ENCODE results near the gene AKNA. TPM values are rescaled to one million over a fixed set of nuclear protein-coding genes. Genes with fewer than 3 reads are reported as not detected.

The AKNA gene
- total RNA-seq, 1 experiment from 2014 or later = 29.3 TPM

GRCh38 chr9:114304416-114305188, 83.2 kb downstream of the AKNA start:
- peak; percentile 1 for DNase-seq (ENCODE audit: low spot score)

DNA sequence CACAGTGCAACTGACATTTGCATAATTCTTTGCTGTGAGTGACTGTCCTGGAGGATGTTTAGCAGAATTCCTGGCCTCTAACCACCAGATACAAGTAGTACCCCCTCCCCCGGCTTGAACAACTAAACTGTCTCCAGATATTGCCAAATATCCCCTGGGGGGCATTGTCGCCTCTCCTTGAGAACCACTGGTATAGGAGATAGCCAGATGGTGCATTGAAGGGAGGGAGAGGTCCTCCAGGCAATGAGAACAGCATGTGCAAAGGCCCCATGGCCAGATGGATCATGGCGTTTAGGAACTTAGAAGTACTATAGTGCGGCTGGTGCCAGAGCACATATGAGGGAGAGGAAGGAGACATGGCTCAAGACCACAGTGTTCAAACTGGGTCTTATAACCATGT, 83.8 kb downstream of the AKNA start:
- POLR2A ChIA-PET = no interaction called here
- no peak for TF ChIP-seq E2F1 (CRISPR knock-in tag; IDR thresholded peaks at IDR 0.05)
- TF ChIP-seq, protein P1, sequence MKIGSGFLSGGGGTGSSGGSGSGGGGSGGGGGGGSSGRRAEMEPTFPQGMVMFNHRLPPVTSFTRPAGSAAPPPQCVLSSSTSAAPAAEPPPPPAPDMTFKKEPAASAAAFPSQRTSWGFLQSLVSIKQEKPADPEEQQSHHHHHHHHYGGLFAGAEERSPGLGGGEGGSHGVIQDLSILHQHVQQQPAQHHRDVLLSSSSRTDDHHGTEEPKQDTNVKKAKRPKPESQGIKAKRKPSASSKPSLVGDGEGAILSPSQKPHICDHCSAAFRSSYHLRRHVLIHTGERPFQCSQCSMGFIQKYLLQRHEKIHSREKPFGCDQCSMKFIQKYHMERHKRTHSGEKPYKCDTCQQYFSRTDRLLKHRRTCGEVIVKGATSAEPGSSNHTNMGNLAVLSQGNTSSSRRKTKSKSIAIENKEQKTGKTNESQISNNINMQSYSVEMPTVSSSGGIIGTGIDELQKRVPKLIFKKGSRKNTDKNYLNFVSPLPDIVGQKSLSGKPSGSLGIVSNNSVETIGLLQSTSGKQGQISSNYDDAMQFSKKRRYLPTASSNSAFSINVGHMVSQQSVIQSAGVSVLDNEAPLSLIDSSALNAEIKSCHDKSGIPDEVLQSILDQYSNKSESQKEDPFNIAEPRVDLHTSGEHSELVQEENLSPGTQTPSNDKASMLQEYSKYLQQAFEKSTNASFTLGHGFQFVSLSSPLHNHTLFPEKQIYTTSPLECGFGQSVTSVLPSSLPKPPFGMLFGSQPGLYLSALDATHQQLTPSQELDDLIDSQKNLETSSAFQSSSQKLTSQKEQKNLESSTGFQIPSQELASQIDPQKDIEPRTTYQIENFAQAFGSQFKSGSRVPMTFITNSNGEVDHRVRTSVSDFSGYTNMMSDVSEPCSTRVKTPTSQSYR (CRISPR knock-in tag; IDR thresholded peaks at IDR 0.05) = no peak
- TF ChIP-seq, protein P2, sequence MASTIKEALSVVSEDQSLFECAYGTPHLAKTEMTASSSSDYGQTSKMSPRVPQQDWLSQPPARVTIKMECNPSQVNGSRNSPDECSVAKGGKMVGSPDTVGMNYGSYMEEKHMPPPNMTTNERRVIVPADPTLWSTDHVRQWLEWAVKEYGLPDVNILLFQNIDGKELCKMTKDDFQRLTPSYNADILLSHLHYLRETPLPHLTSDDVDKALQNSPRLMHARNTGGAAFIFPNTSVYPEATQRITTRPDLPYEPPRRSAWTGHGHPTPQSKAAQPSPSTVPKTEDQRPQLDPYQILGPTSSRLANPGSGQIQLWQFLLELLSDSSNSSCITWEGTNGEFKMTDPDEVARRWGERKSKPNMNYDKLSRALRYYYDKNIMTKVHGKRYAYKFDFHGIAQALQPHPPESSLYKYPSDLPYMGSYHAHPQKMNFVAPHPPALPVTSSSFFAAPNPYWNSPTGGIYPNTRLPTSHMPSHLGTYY (CRISPR knock-in tag; IDR thresholded peaks at IDR 0.05) = no peak
- TF ChIP-seq ZNF219 (CRISPR knock-in tag; IDR thresholded peaks at IDR 0.05; ENCODE audit: borderline replicate concordance) = no peak
- no peak for TF ChIP-seq GABPB1 (CRISPR knock-in tag; IDR thresholded peaks at IDR 0.05)
- TF ChIP-seq FOXJ3 (CRISPR knock-in tag; IDR thresholded peaks at IDR 0.05; ENCODE audit: borderline replicate concordance) = no peak
- no peak for TF ChIP-seq NR3C1 (CRISPR knock-in tag; conservative IDR thresholded peaks at IDR 0.05; ENCODE audit: low read depth)
- no peak for TF ChIP-seq ZNF232 (CRISPR knock-in tag; IDR thresholded peaks at IDR 0.05)
- Mint-ChIP-seq H3K9me3 (no peaks in the 10 kb centered on the region), H3K27me3 (ENCODE audit: low read depth) (no peaks in the 10 kb centered on the region), H3K36me3 (peaks cover 12% of the 10 kb centered on the region), H3K27ac (0 out of 2 replicates have a peak overlapping the region, but pooled peaks have one; percentile 55), H3K4me3 (no peak overlapping the region), H3K4me1 (0 out of 2 replicates have a peak, but pooled peaks cover 3% of the 10 kb centered on the region)
- CTCF ChIA-PET = no interaction called here
- no peak for ATAC-seq
- peak; percentile 5 for DNase-seq (ENCODE audit: low spot score)

More at GRCh38 chr9:114304416-114305188, 83.2 kb downstream of the AKNA start:
- TF ChIP-seq MLX (CRISPR knock-in tag; IDR thresholded peaks at IDR 0.05) (no peak), TCF7 (CRISPR knock-in tag; IDR thresholded peaks at IDR 0.05; ENCODE audit: low read depth) (no peak), FOXJ3 (CRISPR knock-in tag; IDR thresholded peaks at IDR 0.05; ENCODE audit: borderline replicate concordance) (no peak), SMAD4 (CRISPR knock-in tag; IDR thresholded peaks at IDR 0.05) (no peak)
- Mint-ChIP-seq H3K27ac (0 out of 2 replicates have a peak overlapping the region, but pooled peaks have one; percentile 55), H3K27me3 (ENCODE audit: low read depth) (no peaks in the 10 kb centered on the region), H3K4me1 (0 out of 2 replicates have a peak, but pooled peaks cover 3% of the 10 kb centered on the region), H3K9me3 (no peaks in the 10 kb centered on the region), H3K4me3 (no peak overlapping the region), H3K36me3 (peaks cover 12% of the 10 kb centered on the region)
- ATAC-seq = no peak
- ChIA-PET POLR2A (no interaction called here), CTCF (interaction anchor here (0.6 to 0.9 kb wide), 2 partner anchors 112 to 461 kb away, joined by 3 read pairs; no protein-coding TSS in a partner anchor)

DNA sequence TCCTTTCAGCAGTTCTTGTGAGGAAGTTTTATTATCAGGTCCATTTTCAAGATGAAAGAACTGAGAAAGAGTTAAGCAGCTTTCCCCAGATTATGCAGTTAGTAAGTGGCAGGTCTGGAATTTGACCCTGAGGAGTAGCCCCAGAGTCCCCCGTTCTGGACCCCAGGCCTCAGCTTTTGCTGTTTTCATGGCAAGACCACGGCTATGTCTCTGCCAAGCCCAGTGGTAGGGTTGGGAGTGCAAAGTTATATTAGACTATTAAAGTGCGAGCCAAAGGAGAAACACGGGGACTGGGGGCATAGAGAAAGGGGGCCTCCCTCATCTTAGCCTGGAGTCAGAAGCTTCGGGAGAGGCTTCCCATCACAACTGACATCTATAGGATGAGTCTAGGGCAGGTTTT, 84.2 kb downstream of the AKNA start:
- ATAC-seq (no peak), DNase-seq (ENCODE audit: low spot score) (peak; percentile 3)
- TF ChIP-seq AR (CRISPR knock-in tag; IDR thresholded peaks at IDR 0.05) (no peak), NR1H2 (CRISPR knock-in tag; IDR thresholded peaks at IDR 0.05) (no peak), CREM (CRISPR knock-in tag; IDR thresholded peaks at IDR 0.05) (no peak)
- Mint-ChIP-seq H3K4me3 (no peak overlapping the region), H3K27me3 (ENCODE audit: low read depth) (no peaks in the 10 kb centered on the region), H3K9me3 (no peaks in the 10 kb centered on the region), H3K4me1 (0 out of 2 replicates have a peak, but pooled peaks cover 3% of the 10 kb centered on the region), H3K27ac (no peak overlapping the region), H3K36me3 (peaks cover 15% of the 10 kb centered on the region)
- ChIA-PET POLR2A (no interaction called here), CTCF (interaction anchor here (1.6 kb wide), 1 partner anchor 196 kb away, joined by 6 read pairs; no protein-coding TSS in a partner anchor)
